H1 (cell line): ENCODE data around the gene TRIM10. TPM values are rescaled to one million over a fixed set of nuclear protein-coding genes. Genes with fewer than 3 reads are reported as not detected.

Experiments
- CHD2 ChIP-seq: IDR thresholded peaks from 2 replicates; pipeline ENCODE4 v1.6.1; 2012; ENCODE audit warnings: low read length, improper control_type of control experiment
- CTCF ChIP-seq, 3 experiments: IDR thresholded peaks; 1 replicate in 2 of 3; 2 replicates in 1 of 3; pipeline versions ENCODE4 v1.5.1 to v1.6.1; 2011; ENCODE audit warnings: low read length in 3 of 3, mild to moderate bottlenecking in 3 of 3, inconsistent platforms in 2 of 3, low read depth in 1 of 3, moderate library complexity in 1 of 3; ENCODE audit not compliant: insufficient read depth in 1 of 3; ENCODE audit errors: control extremely low read depth in 1 of 3
- JUN ChIP-seq: IDR thresholded peaks from 2 replicates; pipeline ENCODE4 v1.6.1; 2011; ENCODE audit warnings: low read depth, mild to moderate bottlenecking, improper control_type of control experiment, low read length
- PHF8 ChIP-seq: fragments of 200-600 bp; sonication (generic); conservative IDR thresholded peaks from 2 replicates; pipeline ENCODE4 v1.7.1; 2012; ENCODE audit warnings: low read depth, mild to moderate bottlenecking, inconsistent platforms, low read length, moderate library complexity
- RAD21 ChIP-seq, 2 experiments: IDR thresholded peaks in 1 of 2; conservative IDR thresholded peaks in 1 of 2; 2 replicates each; pipeline ENCODE4 v1.6.1; 2011; ENCODE audit warnings: low read depth in 2 of 2, low read length in 2 of 2, improper control_type of control experiment in 1 of 2, inconsistent platforms in 1 of 2, mild to moderate bottlenecking in 1 of 2, moderate library complexity in 1 of 2
- SAP30 ChIP-seq: fragments of 300-600 bp; sonication (generic); IDR thresholded peaks from 2 replicates; pipeline ENCODE4 v1.7.1; 2012; ENCODE audit warnings: low read length, moderate library complexity, mild to moderate bottlenecking, inconsistent platforms; ENCODE audit not compliant: insufficient read depth, insufficient replicate concordance
- TBP ChIP-seq: IDR thresholded peaks from 2 replicates; pipeline ENCODE4 v1.6.1; 2011; ENCODE audit warnings: low read depth, low read length, improper control_type of control experiment
- polyA plus RNA-seq, 7 experiments: library from polyadenylated mRNA; depleted of rRNA in 3 of 7; stranded (reverse) in 5 of 7; unstranded in 2 of 7; fragments of >200 nt in 5 of 7; fragments of 200-250 nt in 2 of 7; gene quantifications; 1 replicate in 5 of 7; 2 replicates in 1 of 7; 4 replicates in 1 of 7; pipeline versions ENCODE4 v1.2.1 to v1.2.3, GENCODE V29; 2011 to 2013; ENCODE audit warnings: missing spikeins in 2 of 7, mixed read lengths in 2 of 7
- total RNA-seq: library from RNA; stranded (reverse); fragmentation: NEBNext Ultra II Directional; extraction: Animal tissue kit (Norgen Biotek cat#: 25700); gene quantifications from 2 replicates; pipeline ENCODE4 v1.2.1, GENCODE V29; 2021
- TF ChIP-seq, protein P1 (sequence below): IDR thresholded peaks from 2 replicates; pipeline ENCODE4 v1.6.1; 2012; ENCODE audit warnings: inconsistent platforms
- TF ChIP-seq, protein P2 (sequence below): IDR thresholded peaks from 2 replicates; pipeline ENCODE4 v1.6.1; 2012; ENCODE audit warnings: low read length, inconsistent platforms

The TRIM10 gene
- total and polyA plus RNA-seq, 2 of the 8 experiments (the other 6 are each of a cell fraction or from before 2014, with no cell fraction given): 0.06 TPM; not detected in 1

GRCh38 chr6:30102970-30103871, 57.8 kb downstream of the TRIM10 start (continued):
- no peak; the same call in 1 of the 2 replicates for TF ChIP-seq TBP
- TF ChIP-seq CHD2: no peak
- TF ChIP-seq, protein P1, sequence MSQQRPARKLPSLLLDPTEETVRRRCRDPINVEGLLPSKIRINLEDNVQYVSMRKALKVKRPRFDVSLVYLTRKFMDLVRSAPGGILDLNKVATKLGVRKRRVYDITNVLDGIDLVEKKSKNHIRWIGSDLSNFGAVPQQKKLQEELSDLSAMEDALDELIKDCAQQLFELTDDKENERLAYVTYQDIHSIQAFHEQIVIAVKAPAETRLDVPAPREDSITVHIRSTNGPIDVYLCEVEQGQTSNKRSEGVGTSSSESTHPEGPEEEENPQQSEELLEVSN: peak; percentile 22; the same call in 1 of the 2 replicates
- TF ChIP-seq, protein P2, sequence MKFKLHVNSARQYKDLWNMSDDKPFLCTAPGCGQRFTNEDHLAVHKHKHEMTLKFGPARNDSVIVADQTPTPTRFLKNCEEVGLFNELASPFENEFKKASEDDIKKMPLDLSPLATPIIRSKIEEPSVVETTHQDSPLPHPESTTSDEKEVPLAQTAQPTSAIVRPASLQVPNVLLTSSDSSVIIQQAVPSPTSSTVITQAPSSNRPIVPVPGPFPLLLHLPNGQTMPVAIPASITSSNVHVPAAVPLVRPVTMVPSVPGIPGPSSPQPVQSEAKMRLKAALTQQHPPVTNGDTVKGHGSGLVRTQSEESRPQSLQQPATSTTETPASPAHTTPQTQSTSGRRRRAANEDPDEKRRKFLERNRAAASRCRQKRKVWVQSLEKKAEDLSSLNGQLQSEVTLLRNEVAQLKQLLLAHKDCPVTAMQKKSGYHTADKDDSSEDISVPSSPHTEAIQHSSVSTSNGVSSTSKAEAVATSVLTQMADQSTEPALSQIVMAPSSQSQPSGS: no peak
- TF ChIP-seq RAD21 (IDR thresholded peaks at IDR 0.05 in 1 of 2, conservative IDR thresholded peaks at IDR 0.05 in 1 of 2; ENCODE audit: low read depth in 2 of 2, low read length in 2 of 2): peak; percentile 90 to 92
- TF ChIP-seq SAP30: peak; percentile 70
- TF ChIP-seq CTCF (IDR thresholded peaks at IDR 0.05; ENCODE audit: control extremely low read depth in 1 of 3, insufficient read depth in 1 of 3, low read depth in 1 of 3, low read length in 3 of 3): peak; percentile 88 to 95 (median 94)
- TF ChIP-seq PHF8: 0 out of 2 replicates have a peak, but pooled peaks have one; percentile 7
- TF ChIP-seq JUN: no peak
